ENCODE measurements around the gene MYMK. TPM values are rescaled to one million over a fixed set of nuclear protein-coding genes. Genes with fewer than 3 reads are reported as not detected.

Gene MYMK
- total and polyA plus RNA-seq, 2 experiments from 2014 or later, result not detected

DNA sequence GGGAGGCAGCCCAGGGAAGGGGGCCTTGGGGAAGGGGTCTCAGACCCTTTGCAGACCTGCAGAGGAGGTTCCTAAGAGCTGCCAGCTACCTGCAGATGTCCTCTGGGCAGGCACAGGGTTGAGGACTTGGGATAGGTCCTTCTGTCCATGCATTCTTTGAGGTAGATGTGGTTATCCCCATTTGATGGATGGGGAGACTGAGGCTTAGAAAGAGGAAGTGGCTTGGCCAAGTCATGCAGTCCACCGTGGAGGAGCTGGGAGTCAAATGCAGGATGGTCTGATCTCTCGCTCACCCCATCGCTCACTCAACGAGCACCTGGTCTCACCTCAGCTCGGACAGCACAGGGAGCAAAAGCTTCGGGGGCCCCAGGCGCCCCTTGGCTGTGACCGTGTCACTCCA lies 30.0 kb upstream of the MYMK start:
- peaks cover 5% of the 10 kb centered on the region for H3K4me1 ChIP-seq (ENCODE audit: insufficient read depth)
- H3K9me2 ChIP-seq (ENCODE audit: insufficient read depth), result no peaks in the 10 kb centered on the region
- H3K27me3 ChIP-seq (ENCODE audit: insufficient read depth), result no peaks in the 10 kb centered on the region
- H3K4me2 ChIP-seq, result no peak overlapping the region
- DNase-seq (ENCODE audit: low spot score), result no peak
- ATAC-seq, result no peak
- no peak overlapping the region for H2AFZ ChIP-seq
- no peaks in the 10 kb centered on the region for H3K79me2 ChIP-seq (replicated peaks; ENCODE audit: insufficient read depth)
- no peaks in the 10 kb centered on the region for H4K20me1 ChIP-seq (replicated peaks; ENCODE audit: insufficient read depth)
- Mint-ChIP-seq H3K27ac (no peak overlapping the region), H3K4me3 (no peak overlapping the region), H3K36me3 (ENCODE audit: low read depth) (no peaks in the 10 kb centered on the region), H3K9me3 (no peaks in the 10 kb centered on the region; the same call in 2 of the 3 replicates), H3K27me3 (ENCODE audit: insufficient read depth, low read depth, poor library complexity) (peaks cover 9% of the 10 kb centered on the region), H3K4me1 (peaks cover 28% of the 10 kb centered on the region)
- H3K4me3 ChIP-seq, result no peak overlapping the region
- H3F3A ChIP-seq (replicated peaks; ENCODE audit: low read depth), result no peaks in the 10 kb centered on the region
- H3K27ac ChIP-seq (ENCODE audit: low read depth), result no peak overlapping the region
- H3K36me3 ChIP-seq (ENCODE audit: insufficient read depth), result no peaks in the 10 kb centered on the region
- TF ChIP-seq POLR2AphosphoS5 (IDR thresholded peaks at IDR 0.05; ENCODE audit: low read depth) (no peak), ETS1 (IDR thresholded peaks at IDR 0.05) (no peak), ZNF114 (CRISPR knock-in tag; IDR thresholded peaks at IDR 0.05) (no peak), EZH2phosphoT487 (IDR thresholded peaks at IDR 0.05; ENCODE audit: unreplicated experiment) (no peak), JUNB (IDR thresholded peaks at IDR 0.05; ENCODE audit: unreplicated experiment) (no peak), EZH2 (IDR thresholded peaks at IDR 0.05; ENCODE audit: low read depth, unreplicated experiment) (no peak), REST (IDR thresholded peaks at IDR 0.05; ENCODE audit: unreplicated experiment) (no peak), STAT1 (IDR thresholded peaks at IDR 0.05; ENCODE audit: unreplicated experiment) (no peak), NANOG (IDR thresholded peaks at IDR 0.05; ENCODE audit: borderline replicate concordance) (no peak), CREB1 (CRISPR knock-in tag; IDR thresholded peaks at IDR 0.05; ENCODE audit: low read depth) (no peak), CTCF (conservative IDR thresholded peaks at IDR 0.05; ENCODE audit: low read depth in 2 of 2) (no peak), ZNF331 (CRISPR knock-in tag; IDR thresholded peaks at IDR 0.05; ENCODE audit: low read depth) (no peak)
- TF ChIP-seq, protein P1, sequence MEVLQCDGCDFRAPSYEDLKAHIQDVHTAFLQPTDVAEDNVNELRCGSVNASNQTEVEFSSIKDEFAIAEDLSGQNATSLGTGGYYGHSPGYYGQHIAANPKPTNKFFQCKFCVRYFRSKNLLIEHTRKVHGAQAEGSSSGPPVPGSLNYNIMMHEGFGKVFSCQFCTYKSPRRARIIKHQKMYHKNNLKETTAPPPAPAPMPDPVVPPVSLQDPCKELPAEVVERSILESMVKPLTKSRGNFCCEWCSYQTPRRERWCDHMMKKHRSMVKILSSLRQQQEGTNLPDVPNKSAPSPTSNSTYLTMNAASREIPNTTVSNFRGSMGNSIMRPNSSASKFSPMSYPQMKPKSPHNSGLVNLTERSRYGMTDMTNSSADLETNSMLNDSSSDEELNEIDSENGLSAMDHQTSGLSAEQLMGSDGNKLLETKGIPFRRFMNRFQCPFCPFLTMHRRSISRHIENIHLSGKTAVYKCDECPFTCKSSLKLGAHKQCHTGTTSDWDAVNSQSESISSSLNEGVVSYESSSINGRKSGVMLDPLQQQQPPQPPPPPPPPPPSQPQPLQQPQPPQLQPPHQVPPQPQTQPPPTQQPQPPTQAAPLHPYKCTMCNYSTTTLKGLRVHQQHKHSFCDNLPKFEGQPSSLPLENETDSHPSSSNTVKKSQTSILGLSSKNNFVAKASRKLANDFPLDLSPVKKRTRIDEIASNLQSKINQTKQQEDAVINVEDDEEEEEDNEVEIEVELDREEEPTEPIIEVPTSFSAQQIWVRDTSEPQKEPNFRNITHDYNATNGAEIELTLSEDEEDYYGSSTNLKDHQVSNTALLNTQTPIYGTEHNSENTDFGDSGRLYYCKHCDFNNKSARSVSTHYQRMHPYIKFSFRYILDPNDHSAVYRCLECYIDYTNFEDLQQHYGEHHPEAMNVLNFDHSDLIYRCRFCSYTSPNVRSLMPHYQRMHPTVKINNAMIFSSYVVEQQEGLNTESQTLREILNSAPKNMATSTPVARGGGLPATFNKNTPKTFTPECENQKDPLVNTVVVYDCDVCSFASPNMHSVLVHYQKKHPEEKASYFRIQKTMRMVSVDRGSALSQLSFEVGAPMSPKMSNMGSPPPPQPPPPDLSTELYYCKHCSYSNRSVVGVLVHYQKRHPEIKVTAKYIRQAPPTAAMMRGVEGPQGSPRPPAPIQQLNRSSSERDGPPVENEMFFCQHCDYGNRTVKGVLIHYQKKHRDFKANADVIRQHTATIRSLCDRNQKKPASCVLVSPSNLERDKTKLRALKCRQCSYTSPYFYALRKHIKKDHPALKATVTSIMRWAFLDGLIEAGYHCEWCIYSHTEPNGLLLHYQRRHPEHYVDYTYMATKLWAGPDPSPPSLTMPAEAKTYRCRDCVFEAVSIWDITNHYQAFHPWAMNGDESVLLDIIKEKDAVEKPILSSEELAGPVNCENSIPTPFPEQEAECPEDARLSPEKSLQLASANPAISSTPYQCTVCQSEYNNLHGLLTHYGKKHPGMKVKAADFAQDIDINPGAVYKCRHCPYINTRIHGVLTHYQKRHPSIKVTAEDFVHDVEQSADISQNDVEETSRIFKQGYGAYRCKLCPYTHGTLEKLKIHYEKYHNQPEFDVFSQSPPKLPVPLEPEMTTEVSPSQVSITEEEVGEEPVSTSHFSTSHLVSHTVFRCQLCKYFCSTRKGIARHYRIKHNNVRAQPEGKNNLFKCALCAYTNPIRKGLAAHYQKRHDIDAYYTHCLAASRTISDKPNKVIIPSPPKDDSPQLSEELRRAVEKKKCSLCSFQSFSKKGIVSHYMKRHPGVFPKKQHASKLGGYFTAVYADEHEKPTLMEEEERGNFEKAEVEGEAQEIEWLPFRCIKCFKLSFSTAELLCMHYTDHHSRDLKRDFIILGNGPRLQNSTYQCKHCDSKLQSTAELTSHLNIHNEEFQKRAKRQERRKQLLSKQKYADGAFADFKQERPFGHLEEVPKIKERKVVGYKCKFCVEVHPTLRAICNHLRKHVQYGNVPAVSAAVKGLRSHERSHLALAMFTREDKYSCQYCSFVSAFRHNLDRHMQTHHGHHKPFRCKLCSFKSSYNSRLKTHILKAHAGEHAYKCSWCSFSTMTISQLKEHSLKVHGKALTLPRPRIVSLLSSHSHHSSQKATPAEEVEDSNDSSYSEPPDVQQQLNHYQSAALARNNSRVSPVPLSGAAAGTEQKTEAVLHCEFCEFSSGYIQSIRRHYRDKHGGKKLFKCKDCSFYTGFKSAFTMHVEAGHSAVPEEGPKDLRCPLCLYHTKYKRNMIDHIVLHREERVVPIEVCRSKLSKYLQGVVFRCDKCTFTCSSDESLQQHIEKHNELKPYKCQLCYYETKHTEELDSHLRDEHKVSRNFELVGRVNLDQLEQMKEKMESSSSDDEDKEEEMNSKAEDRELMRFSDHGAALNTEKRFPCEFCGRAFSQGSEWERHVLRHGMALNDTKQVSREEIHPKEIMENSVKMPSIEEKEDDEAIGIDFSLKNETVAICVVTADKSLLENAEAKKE (CRISPR knock-in tag; IDR thresholded peaks at IDR 0.05), result no peak

All from GM23338 (cell line).